ENCODE data around the gene VTI1A. TPM values are rescaled to one million over a fixed set of nuclear protein-coding genes. Genes with fewer than 3 reads are reported as not detected.

Gene VTI1A
- total and polyA plus RNA-seq, 9 of the 15 experiments (the other 6 are each of a cell fraction or from before 2014, with no cell fraction given), result 9.3 to 21.4 (median 16.0) TPM

DNA sequence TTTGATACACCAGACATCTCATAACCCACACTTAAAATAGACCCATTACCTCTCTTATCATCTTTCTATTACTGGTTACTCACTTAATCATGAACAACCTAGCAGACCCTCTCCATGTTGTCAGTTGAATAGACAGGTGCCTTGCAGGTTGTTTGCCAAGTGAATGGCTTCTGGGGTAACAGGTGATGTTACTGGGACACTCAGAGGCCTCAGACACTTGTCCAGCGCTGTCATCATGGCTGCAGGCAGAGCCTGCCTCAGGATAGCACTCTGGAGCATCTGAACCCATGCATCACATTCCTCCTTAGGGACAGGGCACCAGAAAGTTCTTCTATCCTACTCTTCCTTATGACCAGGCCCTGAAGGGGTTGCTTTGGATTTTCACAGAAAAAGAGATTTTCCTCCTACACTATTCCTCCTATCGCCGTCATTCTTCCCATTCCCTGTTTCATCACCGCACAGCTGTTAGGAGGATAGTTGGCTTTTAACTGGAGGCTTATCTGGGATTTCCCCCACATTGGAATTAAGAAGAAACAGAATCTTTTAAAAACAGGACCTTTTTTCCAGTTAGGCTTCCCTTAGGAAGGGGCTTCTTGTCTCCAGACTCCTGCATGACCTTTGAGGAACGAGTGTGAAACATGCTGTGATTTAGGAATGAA is 182.1 kb downstream of the VTI1A start:
- Histone ChIP-seq H3K79me2 (ENCODE audit: control insufficient read depth, insufficient read depth, low read length) (no peaks in the 10 kb centered on the region), H3K9ac (ENCODE audit: insufficient read depth in 1 of 2, low read depth in 2 of 2, low read length in 2 of 2) (no peak overlapping the region), H3K27ac (ENCODE audit: extremely low read depth, low read depth, low read length) (no peak overlapping the region), H3K36me3 (ENCODE audit: control insufficient read depth, insufficient read depth, low read length) (no peaks in the 10 kb centered on the region), H3K9me3 (replicated peaks; ENCODE audit: control insufficient read depth, insufficient read depth, low read depth, low read length) (no peaks in the 10 kb centered on the region), H3K4me3 (no peak overlapping the region), H2AFZ (ENCODE audit: low read depth, low read length) (no peak overlapping the region), H4K20me1 (replicated peaks; ENCODE audit: control insufficient read depth, insufficient read depth, low read length) (no peaks in the 10 kb centered on the region), H3K4me2 (ENCODE audit: insufficient read depth, low read length) (no peak overlapping the region), H3K4me1 (replicated peaks in 1 of 2; ENCODE audit: control insufficient read depth in 2 of 2, insufficient read depth in 2 of 2, low read length in 2 of 2) (no peaks in the 10 kb centered on the region), H3K27me3 (ENCODE audit: control insufficient read depth in 2 of 2, insufficient read depth in 2 of 2, low read length in 2 of 2) (no peaks in the 10 kb centered on the region), H3K9me1 (ENCODE audit: control insufficient read depth, insufficient read depth, low read length) (no peaks in the 10 kb centered on the region)
- ATAC-seq (no peak), DNase-seq (ENCODE audit: extremely low read depth in 1 of 4, low spot score in 3 of 4) (no peak), FAIRE-seq (no peak)
- ChIA-PET POLR2A (no interaction called here), CTCF (ENCODE audit: low intra/inter-chr PET ratio) (no interaction called here)
- intact Hi-C loops (cut with micrococcal nuclease), result no loop called here
- no TSS peak for BruUV-seq (replicated peaks)
- TF ChIP-seq MTF1 (CRISPR knock-in tag; IDR thresholded peaks at IDR 0.05; ENCODE audit: borderline replicate concordance) (no peak), BRD4 (IDR thresholded peaks at IDR 0.05) (no peak), POLR3A (IDR thresholded peaks at IDR 0.05; ENCODE audit: borderline replicate concordance, extremely low read depth, insufficient read depth, insufficient read length) (no peak), RAD51 (IDR thresholded peaks at IDR 0.05; ENCODE audit: borderline replicate concordance, low read depth) (no peak), RBFOX2 (IDR thresholded peaks at IDR 0.05; ENCODE audit: low read depth, low read length) (no peak), MBD2 (IDR thresholded peaks at IDR 0.05; ENCODE audit: borderline replicate concordance, low read depth) (no peak), NR2C1 (IDR thresholded peaks at IDR 0.05) (no peak), NR2C1 (tag; IDR thresholded peaks at IDR 0.05) (no peak), BRD9 (IDR thresholded peaks at IDR 0.05; ENCODE audit: low read depth, partially characterized antibody) (no peak)
- TF ChIP-seq, protein P1, sequence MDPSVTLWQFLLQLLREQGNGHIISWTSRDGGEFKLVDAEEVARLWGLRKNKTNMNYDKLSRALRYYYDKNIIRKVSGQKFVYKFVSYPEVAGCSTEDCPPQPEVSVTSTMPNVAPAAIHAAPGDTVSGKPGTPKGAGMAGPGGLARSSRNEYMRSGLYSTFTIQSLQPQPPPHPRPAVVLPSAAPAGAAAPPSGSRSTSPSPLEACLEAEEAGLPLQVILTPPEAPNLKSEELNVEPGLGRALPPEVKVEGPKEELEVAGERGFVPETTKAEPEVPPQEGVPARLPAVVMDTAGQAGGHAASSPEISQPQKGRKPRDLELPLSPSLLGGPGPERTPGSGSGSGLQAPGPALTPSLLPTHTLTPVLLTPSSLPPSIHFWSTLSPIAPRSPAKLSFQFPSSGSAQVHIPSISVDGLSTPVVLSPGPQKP (CRISPR knock-in tag; IDR thresholded peaks at IDR 0.05), result no peak
- TF ChIP-seq, protein P2, sequence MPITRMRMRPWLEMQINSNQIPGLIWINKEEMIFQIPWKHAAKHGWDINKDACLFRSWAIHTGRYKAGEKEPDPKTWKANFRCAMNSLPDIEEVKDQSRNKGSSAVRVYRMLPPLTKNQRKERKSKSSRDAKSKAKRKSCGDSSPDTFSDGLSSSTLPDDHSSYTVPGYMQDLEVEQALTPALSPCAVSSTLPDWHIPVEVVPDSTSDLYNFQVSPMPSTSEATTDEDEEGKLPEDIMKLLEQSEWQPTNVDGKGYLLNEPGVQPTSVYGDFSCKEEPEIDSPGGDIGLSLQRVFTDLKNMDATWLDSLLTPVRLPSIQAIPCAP (CRISPR knock-in tag; IDR thresholded peaks at IDR 0.05; ENCODE audit: borderline replicate concordance), result no peak
- in situ Hi-C loops (cut with MboI), result no loop called here
- WGBS (ENCODE audit: insufficient coverage, low coverage, missing lambda C conversion rate), result 77% methylated on average over 5 of the region's 5 CpGs

All from K562 (cell line).